BLaER1 (cell line): ENCODE results near the gene CBX8.

ENCODE experiments used
- H3K27ac ChIP-seq: shearing (Covaris generic); formaldehyde crosslinking; 2 replicates; pipeline ENCODE4 v1.8.1; 2022
- H3K27me3 ChIP-seq: shearing (Covaris generic); formaldehyde crosslinking; 2 replicates; pipeline ENCODE4 v1.8.1; 2022
- H3K36me3 ChIP-seq: shearing (Covaris generic); formaldehyde crosslinking; 2 replicates; pipeline ENCODE4 v1.8.1; 2022
- H3K4me1 ChIP-seq: shearing (Covaris generic); formaldehyde crosslinking; 2 replicates; pipeline ENCODE4 v1.8.1; 2022
- H3K4me2 ChIP-seq: shearing (Covaris generic); formaldehyde crosslinking; 2 replicates; pipeline ENCODE4 v1.8.1; 2022
- H3K4me3 ChIP-seq: shearing (Covaris generic); formaldehyde crosslinking; 2 replicates; pipeline ENCODE4 v1.8.1; 2022
- H3K9ac ChIP-seq: shearing (Covaris generic); formaldehyde crosslinking; 2 replicates; pipeline ENCODE4 v1.8.1; 2022
- H3K9me3 ChIP-seq: shearing (Covaris generic); formaldehyde crosslinking; 2 replicates; pipeline ENCODE4 v1.8.1; 2022
- H4K20me1 ChIP-seq: shearing (Covaris generic); formaldehyde crosslinking; 2 replicates; pipeline ENCODE4 v1.8.1; 2022
- Cebpa-rat ChIP-seq: shearing (Covaris generic); IDR thresholded peaks from 2 replicates; pipeline ENCODE4 v1.8.1; 2022

Gene CBX8

DNA sequence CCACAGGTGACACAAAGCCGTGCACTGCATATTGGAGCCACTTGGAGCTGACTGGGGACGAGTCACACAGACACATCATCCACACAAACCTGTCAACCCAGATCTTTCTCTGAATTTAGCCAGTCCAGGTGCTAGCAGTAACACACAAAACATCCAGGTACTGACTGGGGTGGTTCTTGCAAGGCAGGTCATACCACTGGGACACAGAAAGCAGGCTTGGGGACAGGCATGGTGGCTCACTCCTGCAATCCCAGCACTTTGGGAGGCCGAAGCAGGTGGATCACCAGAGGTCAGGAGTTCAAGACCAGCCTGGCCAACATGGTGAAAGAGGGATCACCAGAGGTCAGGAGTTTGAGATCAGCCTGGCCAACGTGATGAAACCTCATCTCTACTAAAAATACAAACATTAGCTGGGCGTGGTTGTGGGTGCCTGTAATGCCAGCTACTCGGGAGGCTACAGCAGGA, 51.2 kb downstream of the CBX8 start:
- H3K9me3 ChIP-seq: no peaks in the 10 kb centered on the region
- peak overlapping the region; percentile 57 for H3K4me2 ChIP-seq
- no peak overlapping the region for H3K9ac ChIP-seq
- peaks cover 49% of the 10 kb centered on the region for H3K4me1 ChIP-seq
- H3K4me3 ChIP-seq: no peak overlapping the region
- H3K36me3 ChIP-seq: no peaks in the 10 kb centered on the region
- no peak for TF ChIP-seq Cebpa-rat
- H3K27ac ChIP-seq: no peak overlapping the region
- 0 out of 2 replicates have a peak, but pooled peaks cover 5% of the 10 kb centered on the region for H4K20me1 ChIP-seq
- peaks cover 41% of the 10 kb centered on the region for H3K27me3 ChIP-seq

DNA sequence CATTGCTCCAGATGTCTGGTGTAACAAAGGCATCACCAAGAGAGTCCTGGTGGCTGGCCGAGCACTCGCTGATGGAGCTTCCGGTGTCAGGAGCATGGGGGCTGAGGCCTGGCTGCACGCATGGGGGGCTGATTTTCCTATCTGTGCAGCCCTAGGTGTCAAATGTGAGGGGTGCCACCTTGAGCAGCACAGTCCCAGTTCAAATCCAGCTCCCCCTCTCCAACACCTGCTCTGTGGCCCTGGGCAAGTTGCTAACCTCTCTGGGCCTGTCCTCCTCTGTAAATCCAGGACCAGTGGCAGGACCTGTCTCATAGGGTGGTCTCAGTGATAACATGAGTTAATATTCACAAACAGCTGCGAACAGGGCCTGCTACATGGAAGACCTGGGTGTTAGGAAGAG, 53.3 kb downstream of the CBX8 start:
- TF ChIP-seq Cebpa-rat: no peak
- H3K9me3 ChIP-seq: no peaks in the 10 kb centered on the region
- peaks cover 24% of the 10 kb centered on the region for H3K27me3 ChIP-seq
- H3K4me3 ChIP-seq: no peak overlapping the region
- H3K4me2 ChIP-seq: no peak overlapping the region
- peaks cover 58% of the 10 kb centered on the region for H3K4me1 ChIP-seq
- H4K20me1 ChIP-seq: 0 out of 2 replicates have a peak, but pooled peaks cover 5% of the 10 kb centered on the region
- H3K36me3 ChIP-seq: no peaks in the 10 kb centered on the region
- H3K27ac ChIP-seq: no peak overlapping the region
- no peak overlapping the region for H3K9ac ChIP-seq

DNA sequence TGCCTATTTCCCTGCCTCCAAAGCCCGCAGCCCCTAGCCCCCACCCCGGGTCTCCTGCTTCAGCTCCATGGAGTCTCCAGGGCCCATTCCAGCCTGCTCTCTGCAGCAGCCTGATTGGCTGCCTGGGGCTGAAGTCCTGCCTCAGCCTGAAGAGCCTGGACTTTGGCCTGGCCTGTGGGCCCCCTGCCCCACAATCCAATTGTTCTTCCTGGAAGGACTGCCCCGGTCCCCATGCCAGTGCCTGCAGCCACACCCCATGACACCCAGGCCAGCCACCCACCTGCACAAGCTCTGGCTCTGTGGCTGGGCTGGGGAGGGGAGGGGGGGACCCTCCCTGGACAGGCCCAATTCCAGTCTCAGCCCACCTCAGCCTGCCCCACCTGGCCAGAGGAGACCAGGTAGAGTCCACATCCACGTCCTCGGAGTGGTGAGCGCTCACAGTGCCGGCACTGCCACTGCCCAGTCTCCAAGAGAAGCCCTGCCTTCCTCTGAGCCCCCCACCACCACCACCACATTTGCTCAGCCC, 53.9 kb downstream of the CBX8 start:
- Histone ChIP-seq H3K9me3 (no peaks in the 10 kb centered on the region), H3K4me3 (no peak overlapping the region), H3K27ac (no peak overlapping the region), H3K27me3 (peaks cover 18% of the 10 kb centered on the region), H4K20me1 (0 out of 2 replicates have a peak, but pooled peaks cover under 1% of the 10 kb centered on the region), H3K4me2 (0 out of 2 replicates have a peak overlapping the region, but pooled peaks have one; percentile 97), H3K4me1 (peaks cover 57% of the 10 kb centered on the region), H3K9ac (no peak overlapping the region), H3K36me3 (no peaks in the 10 kb centered on the region)
- no peak for TF ChIP-seq Cebpa-rat

DNA sequence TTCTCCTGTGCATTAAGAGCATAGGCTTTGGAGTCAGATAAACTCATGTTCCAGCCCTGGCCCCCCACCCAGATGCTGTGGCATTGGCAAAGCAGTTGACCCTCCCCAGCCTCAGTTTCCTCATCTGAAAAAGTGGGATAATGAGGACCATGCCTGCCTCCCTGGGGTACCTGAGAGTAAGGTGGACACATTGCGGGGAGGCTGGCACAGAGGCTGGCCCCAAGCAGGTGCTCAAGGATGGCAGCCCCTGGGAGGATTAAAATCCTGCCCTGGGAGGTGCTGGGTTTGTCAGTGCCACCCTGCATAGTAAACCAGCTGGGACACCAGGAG, 54.3 kb downstream of the CBX8 start:
- peaks cover 14% of the 10 kb centered on the region for H3K27me3 ChIP-seq
- no peaks in the 10 kb centered on the region for H4K20me1 ChIP-seq
- no peak overlapping the region for H3K27ac ChIP-seq
- H3K4me2 ChIP-seq: peak overlapping the region; percentile 97
- no peak overlapping the region for H3K4me3 ChIP-seq
- H3K36me3 ChIP-seq: no peaks in the 10 kb centered on the region
- no peak for TF ChIP-seq Cebpa-rat
- no peak overlapping the region for H3K9ac ChIP-seq
- H3K9me3 ChIP-seq: no peaks in the 10 kb centered on the region
- peaks cover 52% of the 10 kb centered on the region for H3K4me1 ChIP-seq
